Neural progenitor cell (in vitro differentiated cells): Measurements from ENCODE around the gene PHETA1. TPM values are rescaled to one million over a fixed set of nuclear protein-coding genes. Genes with fewer than 3 reads are reported as not detected.

Source experiments
- DNase-seq: peaks from one replicate; pipeline ENCODE4 v3.0.0-alpha.2; 2016; ENCODE audit warnings: low spot score
- H2AFZ ChIP-seq: fragments of 200-600 bp; sonication (generic); replicated peaks from 2 replicates; pipeline ENCODE4 v1.6.1; 2016; ENCODE audit warnings: antibody characterized with exemption
- H3F3A ChIP-seq: fragments of 200-600 bp; sonication (generic); 2 replicates; pipeline ENCODE4 v1.6.1; 2016; ENCODE audit warnings: antibody characterized with exemption, low read depth
- H3K27ac ChIP-seq: fragments of 200-600 bp; sonication (generic); 2 replicates; pipeline ENCODE4 v1.5.1; 2016; ENCODE audit warnings: mild to moderate bottlenecking
- H3K27me3 ChIP-seq: fragments of 200-600 bp; sonication (generic); 2 replicates; pipeline ENCODE4 v1.6.1; 2016; ENCODE audit warnings: mild to moderate bottlenecking, moderate library complexity
- H3K36me3 ChIP-seq: fragments of 200-600 bp; sonication (generic); 2 replicates; pipeline ENCODE4 v1.5.1; 2016
- H3K4me1 ChIP-seq: fragments of 200-600 bp; sonication (generic); 2 replicates; pipeline ENCODE4 v1.6.1; 2016; ENCODE audit warnings: mixed run types
- H3K4me2 ChIP-seq: fragments of 200-600 bp; sonication (generic); 2 replicates; pipeline ENCODE4 v1.6.1; 2016
- H3K4me3 ChIP-seq: fragments of 200-600 bp; sonication (generic); 2 replicates; pipeline ENCODE4 v1.5.1; 2016
- H3K79me2 ChIP-seq: fragments of 200-600 bp; sonication (generic); 2 replicates; pipeline ENCODE4 v1.6.1; 2016; ENCODE audit warnings: low read depth
- H3K9ac ChIP-seq: fragments of 200-600 bp; sonication (generic); 2 replicates; pipeline ENCODE4 v1.6.1; 2016
- H3K9me3 ChIP-seq: fragments of 200-600 bp; sonication (generic); 2 replicates; pipeline ENCODE4 v1.5.1; 2016; ENCODE audit warnings: low read depth
- H4K20me1 ChIP-seq: fragments of 200-600 bp; sonication (generic); 2 replicates; pipeline ENCODE4 v1.6.1; 2016; ENCODE audit warnings: low read depth
- H3K27ac Mint-ChIP-seq: 3 replicates; pipeline ENCODE4 v1.8.0; 2021; ENCODE audit warnings: mixed read lengths
- H3K27me3 Mint-ChIP-seq: 2 replicates; pipeline ENCODE4 v1.8.0; 2022; ENCODE audit warnings: low read depth, mild to moderate bottlenecking, inconsistent platforms, moderate library complexity, mixed read lengths; ENCODE audit not compliant: insufficient read depth
- H3K36me3 Mint-ChIP-seq: 3 replicates; pipeline ENCODE4 v1.8.0; 2021; ENCODE audit warnings: mixed read lengths
- H3K4me1 Mint-ChIP-seq: 3 replicates; pipeline ENCODE4 v1.8.0; 2021; ENCODE audit warnings: mixed read lengths
- H3K4me3 Mint-ChIP-seq: 3 replicates; pipeline ENCODE4 v1.8.0; 2021; ENCODE audit warnings: mild to moderate bottlenecking, moderate library complexity, mixed read lengths
- H3K9me3 Mint-ChIP-seq: 3 replicates; pipeline ENCODE4 v1.8.0; 2020; ENCODE audit warnings: mixed read lengths
- EZH2 ChIP-seq: fragments of 200-600 bp; sonication (generic); IDR thresholded peaks from 2 replicates; pipeline ENCODE4 v1.6.1; 2017; ENCODE audit warnings: antibody characterized with exemption, mild to moderate bottlenecking, moderate library complexity
- EZH2phosphoT487 ChIP-seq: fragments of 200-600 bp; sonication (generic); IDR thresholded peaks from 2 replicates; pipeline ENCODE4 v1.6.1; 2017; ENCODE audit warnings: antibody characterized with exemption
- total RNA-seq: library from RNA; depleted of rRNA; stranded (reverse); fragments of >200 nt; gene quantifications from 2 replicates; pipeline ENCODE4 v1.2.3, GENCODE V29; 2015; ENCODE audit warnings: low replicate concordance
- TF ChIP-seq, protein P1 (sequence below): fragments of 200-600 bp; sonication (generic); IDR thresholded peaks from 2 replicates; pipeline ENCODE4 v1.5.1; 2017; ENCODE audit warnings: antibody characterized with exemption, mild to moderate bottlenecking

Gene PHETA1
- total RNA-seq, 1 donor from 2014 or later, result 1.5 TPM

- Histone ChIP-seq H3K4me3 (no peak overlapping the region), H3K27me3 (no peaks in the 10 kb centered on the region), H3K9me3 (no peaks in the 10 kb centered on the region), H3K79me2 (no peaks in the 10 kb centered on the region), H3K4me2 (no peak overlapping the region), H3K36me3 (no peaks in the 10 kb centered on the region), H3K27ac (no peak overlapping the region), H2AFZ (no peak overlapping the region), H4K20me1 (no peaks in the 10 kb centered on the region), H3F3A (no peaks in the 10 kb centered on the region), H3K9ac (no peak overlapping the region), H3K4me1 (no peaks in the 10 kb centered on the region)
- no peak overlapping the region for H3K27ac Mint-ChIP-seq
- TF ChIP-seq EZH2 (no peak), EZH2phosphoT487 (no peak)
- TF ChIP-seq, protein P1, sequence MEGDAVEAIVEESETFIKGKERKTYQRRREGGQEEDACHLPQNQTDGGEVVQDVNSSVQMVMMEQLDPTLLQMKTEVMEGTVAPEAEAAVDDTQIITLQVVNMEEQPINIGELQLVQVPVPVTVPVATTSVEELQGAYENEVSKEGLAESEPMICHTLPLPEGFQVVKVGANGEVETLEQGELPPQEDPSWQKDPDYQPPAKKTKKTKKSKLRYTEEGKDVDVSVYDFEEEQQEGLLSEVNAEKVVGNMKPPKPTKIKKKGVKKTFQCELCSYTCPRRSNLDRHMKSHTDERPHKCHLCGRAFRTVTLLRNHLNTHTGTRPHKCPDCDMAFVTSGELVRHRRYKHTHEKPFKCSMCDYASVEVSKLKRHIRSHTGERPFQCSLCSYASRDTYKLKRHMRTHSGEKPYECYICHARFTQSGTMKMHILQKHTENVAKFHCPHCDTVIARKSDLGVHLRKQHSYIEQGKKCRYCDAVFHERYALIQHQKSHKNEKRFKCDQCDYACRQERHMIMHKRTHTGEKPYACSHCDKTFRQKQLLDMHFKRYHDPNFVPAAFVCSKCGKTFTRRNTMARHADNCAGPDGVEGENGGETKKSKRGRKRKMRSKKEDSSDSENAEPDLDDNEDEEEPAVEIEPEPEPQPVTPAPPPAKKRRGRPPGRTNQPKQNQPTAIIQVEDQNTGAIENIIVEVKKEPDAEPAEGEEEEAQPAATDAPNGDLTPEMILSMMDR, result no peak
- no peak for DNase-seq
- peaks cover 3% of the 10 kb centered on the region for H3K27me3 Mint-ChIP-seq
- H3K9me3 Mint-ChIP-seq, result no peaks in the 10 kb centered on the region
- H3K4me1 Mint-ChIP-seq, result peaks cover 2% of the 10 kb centered on the region
- no peaks in the 10 kb centered on the region for H3K36me3 Mint-ChIP-seq
- no peak overlapping the region for H3K4me3 Mint-ChIP-seq
These were observed 41.4 kb downstream of the PHETA1 start for GRCh38 chr12:111327474-111327873.

DNA sequence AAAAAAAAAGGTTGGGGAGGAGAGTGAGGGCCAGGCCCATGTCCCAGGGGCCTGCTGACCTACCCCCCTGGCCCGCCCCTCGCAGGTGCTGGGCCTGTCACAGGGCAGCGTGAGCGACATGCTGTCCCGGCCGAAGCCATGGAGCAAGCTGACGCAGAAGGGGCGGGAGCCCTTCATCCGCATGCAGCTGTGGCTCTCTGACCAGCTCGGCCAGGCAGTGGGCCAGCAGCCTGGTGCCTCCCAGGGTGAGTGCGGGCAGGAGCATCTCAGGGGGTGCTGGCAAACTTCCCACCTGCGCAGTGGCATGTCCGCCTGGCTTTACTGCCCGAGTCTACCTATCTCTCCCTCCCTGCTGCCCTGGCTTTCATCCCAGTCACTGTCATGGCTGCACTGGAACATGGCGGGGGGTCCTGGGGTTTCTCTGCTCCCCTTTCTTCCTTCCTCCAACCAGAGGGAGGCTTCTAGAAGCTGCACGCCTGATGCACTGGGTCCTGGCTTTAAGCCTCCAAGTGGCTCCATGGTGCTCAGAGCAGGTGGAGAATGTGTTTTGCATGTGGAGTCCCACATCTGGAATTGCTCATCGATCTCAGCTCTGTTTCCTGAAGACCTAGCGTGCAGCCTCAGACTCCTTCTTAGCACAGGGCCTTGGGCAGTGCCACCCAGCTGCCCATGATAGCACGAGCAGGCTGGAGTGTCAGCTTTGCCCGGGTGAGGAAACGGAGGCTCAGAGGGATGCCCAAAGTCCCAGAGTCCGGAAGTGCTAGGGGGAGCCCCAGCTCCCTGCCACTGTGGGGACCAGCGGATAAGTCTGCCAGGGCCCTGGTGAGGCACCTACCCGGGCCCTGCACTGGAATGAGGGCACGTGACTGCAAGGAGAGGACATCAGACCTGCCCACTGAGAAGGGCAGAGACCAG is 46.3 kb downstream of the PHETA1 start:
- Histone ChIP-seq H3F3A (no peaks in the 10 kb centered on the region), H3K4me3 (no peak overlapping the region), H4K20me1 (no peaks in the 10 kb centered on the region), H3K27me3 (no peaks in the 10 kb centered on the region), H3K36me3 (no peaks in the 10 kb centered on the region), H3K9me3 (no peaks in the 10 kb centered on the region), H2AFZ (no peak overlapping the region), H3K4me1 (no peaks in the 10 kb centered on the region), H3K9ac (no peak overlapping the region), H3K4me2 (no peak overlapping the region), H3K79me2 (no peaks in the 10 kb centered on the region), H3K27ac (no peak overlapping the region)
- Mint-ChIP-seq H3K27me3 (peaks cover 2% of the 10 kb centered on the region), H3K4me3 (no peak overlapping the region), H3K36me3 (peaks cover 1% of the 10 kb centered on the region), H3K4me1 (peaks cover 2% of the 10 kb centered on the region), H3K9me3 (no peaks in the 10 kb centered on the region), H3K27ac (no peak overlapping the region)
- TF ChIP-seq, protein P1, result no peak
- TF ChIP-seq EZH2phosphoT487 (no peak), EZH2 (no peak)
- no peak for DNase-seq

GRCh38 chr12:111321317-111321716 is 47.6 kb downstream of the PHETA1 start:
- H3K4me2 ChIP-seq, result no peak overlapping the region
- TF ChIP-seq EZH2 (no peak), EZH2phosphoT487 (no peak)
- TF ChIP-seq, protein P1, result no peak
- H3K4me3 ChIP-seq, result no peak overlapping the region
- no peaks in the 10 kb centered on the region for H3K27me3 ChIP-seq
- H3K27ac ChIP-seq, result no peak overlapping the region
- no peaks in the 10 kb centered on the region for H3F3A ChIP-seq
- H2AFZ ChIP-seq, result no peak overlapping the region
- H3K9ac ChIP-seq, result no peak overlapping the region
- H3K4me1 ChIP-seq, result no peaks in the 10 kb centered on the region
- Mint-ChIP-seq H3K36me3 (peaks cover 1% of the 10 kb centered on the region), H3K4me3 (no peak overlapping the region), H3K27ac (no peak overlapping the region), H3K4me1 (peaks cover 2% of the 10 kb centered on the region), H3K9me3 (no peaks in the 10 kb centered on the region), H3K27me3 (no peaks in the 10 kb centered on the region)
- H3K9me3 ChIP-seq, result no peaks in the 10 kb centered on the region
- DNase-seq, result no peak
- H3K79me2 ChIP-seq, result no peaks in the 10 kb centered on the region
- H4K20me1 ChIP-seq, result no peaks in the 10 kb centered on the region
- no peaks in the 10 kb centered on the region for H3K36me3 ChIP-seq
